ENCODE measurements around the gene ADCY5. TPM values are rescaled to one million over a fixed set of nuclear protein-coding genes. Genes with fewer than 3 reads are reported as not detected.

The ADCY5 gene
- polyA plus RNA-seq, 2 of the 4 experiments (the other 2 are of a cell fraction), result 0.57 to 0.68 TPM

GRCh38 chr3:123284399-123285010 is 164.4 kb downstream of the ADCY5 start:
- no peak overlapping the region for H3K27ac ChIP-seq
- WGBS (ENCODE audit: missing lambda C conversion rate), result 68% methylated on average over 17 of the region's 18 CpGs
- H3K4me1 ChIP-seq, result no peaks in the 10 kb centered on the region
- TF ChIP-seq PBX3 (IDR thresholded peaks at IDR 0.05) (no peak), MAFK (IDR thresholded peaks at IDR 0.05; ENCODE audit: partially characterized antibody) (no peak), USF2 (IDR thresholded peaks at IDR 0.05) (no peak), CEBPB (IDR thresholded peaks at IDR 0.05) (no peak), HOXB5 (CRISPR knock-in tag; IDR thresholded peaks at IDR 0.05) (no peak), HOXA7 (CRISPR knock-in tag; IDR thresholded peaks at IDR 0.05) (no peak), EP300 (IDR thresholded peaks at IDR 0.05) (no peak), ATOH8 (CRISPR knock-in tag; IDR thresholded peaks at IDR 0.05; ENCODE audit: low read depth) (no peak), BCL3 (IDR thresholded peaks at IDR 0.05) (no peak)
- CTCF ChIA-PET, result interaction anchor here (1.0 to 5.5 kb wide), 8 partner anchors 14 to 274 kb away, joined by 3 to 36 read pairs (median 4); no protein-coding TSS in a partner anchor
- no peaks in the 10 kb centered on the region; the same call in 2 of the 3 replicates for H3K9me3 ChIP-seq
- POLR2A ChIA-PET, result no interaction called here
- H3K4me3 ChIP-seq, result no peak overlapping the region
- DNase-seq (ENCODE audit: low read depth in 1 of 2, low spot score in 1 of 2) (no peak), FAIRE-seq (no peak), ATAC-seq (no peak)
- no peak overlapping the region for H3K4me2 ChIP-seq

- DNase-seq (ENCODE audit: low read depth in 1 of 2, low spot score in 1 of 2), result no peak
- ChIA-PET POLR2A (no interaction called here), CTCF (interaction anchor here (1.1 to 5.5 kb wide), 5 partner anchors 10 to 275 kb away, joined by 3 to 36 read pairs (median 4); no protein-coding TSS in a partner anchor)
- Histone ChIP-seq H3K4me2 (no peak overlapping the region), H3K4me3 (no peak overlapping the region), H3K4me1 (no peaks in the 10 kb centered on the region), H3K9me3 (no peaks in the 10 kb centered on the region; the same call in 2 of the 3 replicates), H3K27ac (no peak overlapping the region)
- WGBS (ENCODE audit: missing lambda C conversion rate), result 62% methylated on average over 17 of the region's 17 CpGs
- TF ChIP-seq HES2 (IDR thresholded peaks at IDR 0.05), result no peak
- TF ChIP-seq NR3C1 (IDR thresholded peaks at IDR 0.05), result no peak
- no peak for TF ChIP-seq JUNB (IDR thresholded peaks at IDR 0.05)
- TF ChIP-seq HOXB13 (CRISPR knock-in tag; IDR thresholded peaks at IDR 0.05; ENCODE audit: low read depth), result no peak
- no peak for TF ChIP-seq HMGXB4 (CRISPR knock-in tag; IDR thresholded peaks at IDR 0.05; ENCODE audit: borderline replicate concordance)
- no peak for TF ChIP-seq ATOH8 (CRISPR knock-in tag; IDR thresholded peaks at IDR 0.05; ENCODE audit: low read depth)
- TF ChIP-seq GATA3 (IDR thresholded peaks at IDR 0.05; ENCODE audit: borderline replicate concordance), result no peak
- no peak for TF ChIP-seq MAX (IDR thresholded peaks at IDR 0.05)
- no peak for TF ChIP-seq KDM1A (IDR thresholded peaks at IDR 0.05; ENCODE audit: low read depth)
- no peak for TF ChIP-seq CBX8 (IDR thresholded peaks at IDR 0.05)
- no peak for FAIRE-seq
- no peak for ATAC-seq
These were observed 165.1 kb downstream of the ADCY5 start for GRCh38 chr3:123283657-123284398.

All from A549 (cell line).